Body of pancreas (tissue), 4 donors: ENCODE results near the gene NFIA. TPM values are rescaled to one million over a fixed set of nuclear protein-coding genes. Genes with fewer than 3 reads are reported as not detected.

ENCODE experiments used
- ATAC-seq: fragments of 150-250 bp; one replicate; pipeline ENCODE4 v1.9.1; 2016
- DNase-seq, 4 donors: peaks; one replicate each; pipeline ENCODE4 v3.0.0-alpha.2; 2019
- H3K27ac ChIP-seq, 4 donors: fragments of 200-600 bp; sonication (generic); 1 replicate in 3 of 4; 2 replicates in 1 of 4; pipeline versions ENCODE4 v1.5.1 to v1.6.1; 2016 to 2019; ENCODE audit warnings: mild to moderate bottlenecking in 1 of 4, mixed read lengths in 1 of 4, moderate library complexity in 1 of 4
- H3K27me3 ChIP-seq, 2 donors: fragments of 200-600 bp; sonication (generic); one replicate each; pipeline ENCODE4 v1.6.0; 2016; ENCODE audit warnings: mild to moderate bottlenecking in 1 of 2
- H3K36me3 ChIP-seq, 2 donors: fragments of 200-600 bp; sonication (generic); replicated peaks in 1 of 2; 2 replicates each; pipeline ENCODE4 v1.5.1; 2016; ENCODE audit warnings: low read depth in 2 of 2; ENCODE audit not compliant: insufficient read depth in 1 of 2
- H3K4me1 ChIP-seq: fragments of 200-600 bp; sonication (generic); one replicate; pipeline ENCODE4 v1.6.0; 2016
- H3K4me3 ChIP-seq, 2 donors: fragments of 200-600 bp; sonication (generic); 1 replicate in 1 of 2; 2 replicates in 1 of 2; pipeline ENCODE4 v1.5.1; 2016 to 2019
- H3K9me3 ChIP-seq, 3 donors: fragments of 200-600 bp; sonication (generic); 1 replicate in 2 of 3; 2 replicates in 1 of 3; pipeline ENCODE4 v1.5.1; 2016
- CTCF ChIP-seq, 7 experiments: fragments of 450-650 bp in 4 of 7; fragments of 200-600 bp in 3 of 7; sonication (generic) in 3 of 7; IDR thresholded peaks; one replicate each; pipeline ENCODE4 v1.5.1; 2016 to 2019; ENCODE audit warnings: antibody characterized with exemption in 7 of 7
- POLR2A ChIP-seq, 3 donors: fragments of 450-650 bp; IDR thresholded peaks; one replicate each; pipeline ENCODE4 v1.6.1; 2016; ENCODE audit warnings: antibody characterized with exemption in 3 of 3, mild to moderate bottlenecking in 2 of 3
- WGBS, 2 donors: methylation state at CpG; one replicate each; pipeline ENCODE4 v1.1.5; 2017; 5-methylcytosine and 5-hydroxymethylcytosine counted together
- intact Hi-C: fragments of 100-400 bp; cut with DNase I; formaldehyde crosslinking; loops from one replicate; pipeline ENCODE4 v1.15.1; 2023
- total RNA-seq, 2 donors: library from RNA; depleted of rRNA; stranded (reverse); fragments of >200 nt; gene quantifications; one replicate each; pipeline ENCODE4 v1.1.0, GENCODE V29; 2016

Gene NFIA
- total RNA-seq, 2 donors from 2014 or later, result 21.5 to 32.3 TPM

DNA sequence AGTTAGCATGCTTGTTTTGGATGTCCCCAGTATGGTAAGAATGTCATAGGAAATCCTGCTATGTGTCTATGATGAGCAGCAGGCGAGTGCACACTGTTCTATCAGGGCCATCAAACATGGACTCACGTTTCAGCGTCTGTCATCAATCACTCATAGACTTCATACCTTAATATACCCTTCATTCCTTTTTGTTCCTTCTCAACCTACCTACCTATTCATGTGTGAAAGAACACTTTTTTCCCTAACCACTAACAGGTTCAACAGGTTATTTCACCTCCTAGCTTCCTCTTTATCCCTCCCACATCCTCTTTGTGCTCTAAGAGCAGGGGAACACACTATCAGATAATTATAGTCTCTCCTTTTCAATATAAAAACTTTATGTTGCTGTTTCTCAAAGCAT lies 342.0 kb downstream of the NFIA start:
- Histone ChIP-seq H3K9me3 (no peaks in the 10 kb centered on the region), H3K4me3 (no peak overlapping the region), H3K27ac (no peak overlapping the region), H3K36me3 (no peaks in the 10 kb centered on the region), H3K4me1 (no peaks in the 10 kb centered on the region), H3K27me3 (no peaks in the 10 kb centered on the region)
- ATAC-seq (no peak), DNase-seq (no peak)
- TF ChIP-seq POLR2A (IDR thresholded peaks at IDR 0.05) (no peak), CTCF (IDR thresholded peaks at IDR 0.05) (no peak)
- intact Hi-C loops, result no loop called here
- 73 to 86% methylated on average over 3 of the region's 3 CpGs for WGBS, 2 donors

- H3K9me3 ChIP-seq, result no peaks in the 10 kb centered on the region
- no peak for DNase-seq
- no peaks in the 10 kb centered on the region for H3K36me3 ChIP-seq
- no peak overlapping the region for H3K27ac ChIP-seq
- TF ChIP-seq POLR2A (IDR thresholded peaks at IDR 0.05) (no peak), CTCF (IDR thresholded peaks at IDR 0.05) (no peak)
- no peaks in the 10 kb centered on the region for H3K4me1 ChIP-seq
- ATAC-seq, result no peak
- 70 to 91% methylated on average over 1 of the region's 1 CpG for WGBS, 2 donors
- no peak overlapping the region for H3K4me3 ChIP-seq
- no peaks in the 10 kb centered on the region for H3K27me3 ChIP-seq
- intact Hi-C loops, result no loop called here
Observed at GRCh38 chr1:61425040-61425439, 342.7 kb downstream of the NFIA start.

- Histone ChIP-seq H3K9me3 (no peaks in the 10 kb centered on the region), H3K27me3 (no peaks in the 10 kb centered on the region), H3K36me3 (no peaks in the 10 kb centered on the region), H3K4me1 (no peaks in the 10 kb centered on the region), H3K4me3 (no peak overlapping the region), H3K27ac (no peak overlapping the region)
- intact Hi-C loops, result no loop called here
- no peak for TF ChIP-seq POLR2A (IDR thresholded peaks at IDR 0.05)
- no peak for TF ChIP-seq CTCF (IDR thresholded peaks at IDR 0.05)
- 77 to 88% methylated on average over 12 of the region's 12 CpGs for WGBS, 2 donors
- DNase-seq, result no peak
- ATAC-seq, result no peak
Observed at GRCh38 chr1:61426254-61426653, 343.9 kb downstream of the NFIA start.

GRCh38 chr1:61426885-61427284 lies 344.5 kb downstream of the NFIA start:
- 85 to 95% methylated on average over 2 of the region's 2 CpGs for WGBS, 2 donors
- H3K36me3 ChIP-seq, result no peaks in the 10 kb centered on the region

More at GRCh38 chr1:61426885-61427284, 344.5 kb downstream of the NFIA start:
- Histone ChIP-seq H3K4me1 (no peaks in the 10 kb centered on the region), H3K27me3 (no peaks in the 10 kb centered on the region), H3K4me3 (no peak overlapping the region), H3K9me3 (no peaks in the 10 kb centered on the region), H3K27ac (no peak overlapping the region)
- TF ChIP-seq CTCF (IDR thresholded peaks at IDR 0.05) (no peak), POLR2A (IDR thresholded peaks at IDR 0.05) (no peak)
- ATAC-seq (no peak), DNase-seq (no peak)
- intact Hi-C loops, result no loop called here
